Large intestine (tissue), 1 donor: ENCODE measurements around the gene CDK5RAP3. TPM values are rescaled to one million over a fixed set of nuclear protein-coding genes. Genes with fewer than 3 reads are reported as not detected.

Experiments
- polyA plus RNA-seq: library from polyadenylated mRNA; unstranded; fragments of 120-200 nt; gene quantifications from one replicate; pipeline ENCODE4 v1.2.1, GENCODE V29; 2013

The CDK5RAP3 gene
- polyA plus RNA-seq, 1 donor = 200 TPM

Other genes with a start within 250 kb of the CDK5RAP3 start
- gene TBX21, start 237.9 kb upstream of the CDK5RAP3 start, polyA plus RNA-seq = 0.28 TPM
- 19.9 TPM for gene OSBPL7, start 149.3 kb upstream of the CDK5RAP3 start, polyA plus RNA-seq
- 48.4 TPM for gene MRPL10, start 139.6 kb upstream of the CDK5RAP3 start, polyA plus RNA-seq
- gene LRRC46, start 139.4 kb upstream of the CDK5RAP3 start, polyA plus RNA-seq = 1.5 TPM
- 109 TPM for gene SCRN2, start 129.8 kb upstream of the CDK5RAP3 start, polyA plus RNA-seq
- gene SP6, start 120.0 kb upstream of the CDK5RAP3 start, polyA plus RNA-seq = 1.4 TPM
- gene SP2, start 74.9 kb upstream of the CDK5RAP3 start, polyA plus RNA-seq = 17.9 TPM
- gene PNPO, start 29.5 kb upstream of the CDK5RAP3 start, polyA plus RNA-seq = 38.7 TPM
- gene PRR15L, start 13.2 kb upstream of the CDK5RAP3 start, polyA plus RNA-seq = 133 TPM
- gene COPZ2, start 66.7 kb downstream of the CDK5RAP3 start, polyA plus RNA-seq = 13.2 TPM
- 78.8 TPM for gene NFE2L1, start 77.2 kb downstream of the CDK5RAP3 start, polyA plus RNA-seq
- gene CBX1, start 130.4 kb downstream of the CDK5RAP3 start, polyA plus RNA-seq = 63.6 TPM
- 12.4 TPM for gene SNX11, start 136.7 kb downstream of the CDK5RAP3 start, polyA plus RNA-seq